Left lobe of liver (tissue), 2 donors: Measurements from ENCODE around the gene NEURL1. TPM values are rescaled to one million over a fixed set of nuclear protein-coding genes. Genes with fewer than 3 reads are reported as not detected.
"Not testable (repeated sequence)": the region's sequence is repeated elsewhere in the genome, so short reads cannot be mapped to it uniquely, and the experiment has no call there.

Source experiments
- ATAC-seq: fragments of 200-7000 bp; cut with Tn5 transposase; one replicate; pipeline ENCODE4 v1.9.1; 2020; ENCODE audit warnings: mild to moderate bottlenecking, moderate library complexity
- DNase-seq: peaks from one replicate; pipeline ENCODE4 v3.0.0-alpha.2; 2020; ENCODE audit warnings: low spot score
- total RNA-seq: library from RNA; stranded (reverse); gene quantifications from one replicate; pipeline ENCODE4 v1.2.1, GENCODE V29; 2021
- donor health status: DM: no; HTN: no; CAD: no; lungs with moderate emphysema.
- donor health status: DM: no; HTN: yes; CAD: no.

Gene NEURL1
- total RNA-seq, 1 donor from 2014 or later = 1.7 TPM

GRCh38 chr10:103493916-103494877, 692 bp downstream of the NEURL1 start:
- ATAC-seq (peak; percentile 38), DNase-seq (no peak)

DNA sequence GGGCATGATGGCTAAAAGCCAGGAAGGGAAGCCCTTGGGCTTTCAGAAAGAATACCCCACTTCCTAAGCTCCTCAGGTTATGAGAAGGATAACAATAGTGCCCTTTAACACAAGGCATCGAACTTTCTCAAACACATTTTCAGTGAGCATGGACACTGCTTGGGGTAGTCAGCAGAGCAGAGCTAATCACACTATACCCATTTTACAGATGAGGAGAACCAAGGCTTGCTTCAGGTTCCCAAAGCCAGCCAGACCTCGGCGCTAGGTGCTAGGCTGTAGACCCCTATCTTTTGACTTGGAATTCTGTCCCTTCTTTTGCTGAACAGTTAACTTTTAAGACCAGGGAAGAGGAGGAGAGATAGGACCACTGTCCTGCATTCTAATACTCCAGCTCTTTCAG, 1.8 kb downstream of the NEURL1 start:
- DNase-seq (no peak), ATAC-seq (no peak)

- DNase-seq (no peak), ATAC-seq (no peak)
Measured at GRCh38 chr10:103497161-103497915, 3.8 kb downstream of the NEURL1 start.

DNA sequence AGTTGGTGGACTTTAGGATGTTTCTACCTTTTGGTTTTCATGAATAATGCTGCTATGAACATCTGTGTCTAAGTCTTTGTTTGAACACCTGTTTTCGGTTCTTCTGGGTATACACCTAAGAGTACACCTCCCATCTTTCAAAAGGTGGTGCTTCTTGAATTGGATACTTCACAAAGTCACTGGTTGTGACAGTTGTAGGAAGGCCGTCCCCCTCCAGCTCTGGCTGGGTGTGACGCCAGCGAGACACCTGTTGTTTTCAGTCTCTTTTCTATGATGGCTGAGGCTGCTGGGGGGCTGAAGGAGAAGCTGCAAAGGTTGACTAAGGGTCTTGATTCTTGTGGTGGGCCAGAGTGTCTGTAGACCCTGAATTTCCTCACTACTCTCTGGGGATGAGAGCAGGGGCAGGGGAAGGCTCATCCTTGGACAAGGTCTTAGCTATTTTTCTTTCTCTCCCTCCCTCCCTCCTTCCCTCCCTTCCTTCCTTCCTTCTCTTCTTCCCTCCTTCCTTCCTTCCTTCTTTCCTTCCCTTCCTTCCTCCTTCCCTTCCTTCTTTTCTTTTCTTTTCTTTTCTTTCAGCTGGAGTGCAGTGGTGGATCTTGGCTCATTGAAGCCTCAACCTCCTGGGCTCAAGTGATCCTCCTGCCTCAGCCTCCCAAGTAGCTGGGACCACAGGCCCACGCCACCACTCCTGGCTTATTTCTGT, 5.6 kb downstream of the NEURL1 start:
- no peak for DNase-seq
- no peak for ATAC-seq

- DNase-seq = no peak
- no peak for ATAC-seq
Measured at GRCh38 chr10:103499881-103500280, 6.4 kb downstream of the NEURL1 start.

- DNase-seq = no peak
Measured at GRCh38 chr10:103500481-103500880, 7.0 kb downstream of the NEURL1 start.

GRCh38 chr10:103501186-103501585, 7.7 kb downstream of the NEURL1 start:
- no peak for DNase-seq

More at GRCh38 chr10:103500481-103500880, 7.0 kb downstream of the NEURL1 start:
- no peak for ATAC-seq

DNA sequence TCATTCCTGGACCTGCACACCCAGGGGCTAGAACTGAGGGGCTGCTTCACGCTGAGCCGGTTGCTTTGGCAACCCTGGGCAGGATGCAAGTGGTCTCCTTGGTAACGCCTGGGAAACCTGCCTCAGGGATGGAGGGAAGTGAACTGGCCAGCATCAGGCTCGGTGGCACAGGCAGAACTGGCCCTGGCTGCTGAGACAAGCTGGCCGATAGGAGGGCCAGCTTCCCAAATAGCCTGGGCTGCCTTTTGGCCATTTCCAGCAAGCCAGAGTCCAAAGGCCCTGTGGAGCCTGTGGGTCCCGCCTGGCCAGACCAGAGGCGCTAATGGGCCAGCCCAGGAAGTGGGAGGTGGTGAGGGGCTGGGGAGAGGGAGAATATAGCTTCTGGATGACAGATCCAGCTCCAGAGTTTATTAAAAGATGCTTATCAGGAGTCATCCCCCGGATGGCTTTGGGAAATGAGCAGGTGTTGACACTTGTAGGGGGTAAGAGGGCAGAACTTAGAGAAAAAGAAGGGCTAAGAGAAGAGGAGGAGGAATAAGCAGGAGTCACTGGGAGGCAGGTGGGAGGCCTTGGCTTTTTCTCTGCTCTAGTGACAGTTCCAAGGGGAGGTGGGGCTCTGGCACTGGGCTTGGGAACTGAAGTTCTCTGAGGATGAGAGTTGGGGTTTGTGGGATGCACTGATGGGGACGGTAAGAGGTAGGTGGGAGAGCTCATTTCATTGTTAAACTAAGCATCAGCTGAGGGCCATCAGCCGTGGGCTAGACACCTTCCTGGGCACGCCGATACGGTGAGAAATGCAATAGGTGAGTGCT, 9.6 kb downstream of the NEURL1 start:
- no peak for DNase-seq

More at GRCh38 chr10:103501186-103501585, 7.7 kb downstream of the NEURL1 start:
- no peak for ATAC-seq

GRCh38 chr10:103503777-103504176, 10.3 kb downstream of the NEURL1 start:
- DNase-seq, ATAC-seq: not testable (repeated sequence)

More for the DNA sequence above, 9.6 kb downstream of the NEURL1 start:
- ATAC-seq = peak; percentile 76

GRCh38 chr10:103504181-103504783, 10.8 kb downstream of the NEURL1 start:
- ATAC-seq (no peak), DNase-seq (no peak)

GRCh38 chr10:103506061-103506460, 12.6 kb downstream of the NEURL1 start:
- DNase-seq (no peak), ATAC-seq (no peak)

DNA sequence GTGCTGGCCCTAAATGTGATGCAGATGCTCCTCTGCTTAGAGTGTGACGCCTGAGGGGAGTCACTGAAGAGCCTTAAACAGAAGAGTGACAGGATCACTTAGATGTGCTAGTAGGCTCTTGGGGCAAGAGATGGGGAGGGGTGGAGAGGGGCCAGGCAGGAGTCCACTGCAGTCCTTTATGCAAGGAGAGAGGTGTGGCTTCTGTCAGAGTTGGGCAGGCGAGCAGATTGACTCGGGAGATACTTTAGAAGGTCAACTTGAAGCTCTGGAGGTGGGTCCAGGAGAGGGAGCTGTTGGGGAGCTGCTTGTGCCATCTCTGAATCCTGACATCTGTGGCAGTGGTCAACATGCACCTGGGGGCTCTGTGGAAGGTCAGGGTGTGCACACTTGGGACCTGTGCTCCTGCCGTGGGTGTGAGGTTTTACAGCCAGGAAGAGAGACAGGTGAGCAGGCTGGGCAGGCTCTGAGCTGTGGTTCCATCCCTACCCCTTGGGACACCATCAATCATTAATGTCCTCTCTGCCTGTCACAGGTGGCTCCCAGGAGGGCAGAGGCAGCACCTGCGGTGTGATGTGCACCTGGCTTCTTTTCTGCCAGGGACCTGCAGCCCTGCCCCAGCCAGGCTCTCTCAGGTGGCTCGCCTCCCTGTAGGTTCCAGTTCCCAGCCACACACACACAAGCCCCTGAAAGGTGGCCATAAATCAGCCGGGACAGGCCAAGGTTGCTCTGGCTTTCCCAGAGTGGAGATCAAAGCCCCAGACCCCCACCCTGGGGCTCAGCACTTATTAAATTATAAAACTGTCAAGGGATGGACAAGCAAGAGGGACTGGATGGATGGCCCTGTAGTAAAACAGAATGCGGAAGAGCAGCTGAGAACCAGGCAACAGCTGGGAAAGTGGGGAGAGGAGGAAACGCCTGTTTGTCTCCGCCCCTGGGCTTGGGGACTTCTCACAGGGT, 14.0 kb downstream of the NEURL1 start:
- DNase-seq (peak; percentile 19), ATAC-seq (no peak)

- DNase-seq (no peak), ATAC-seq (no peak)
Measured at GRCh38 chr10:103510046-103510685, 16.7 kb downstream of the NEURL1 start.

DNA sequence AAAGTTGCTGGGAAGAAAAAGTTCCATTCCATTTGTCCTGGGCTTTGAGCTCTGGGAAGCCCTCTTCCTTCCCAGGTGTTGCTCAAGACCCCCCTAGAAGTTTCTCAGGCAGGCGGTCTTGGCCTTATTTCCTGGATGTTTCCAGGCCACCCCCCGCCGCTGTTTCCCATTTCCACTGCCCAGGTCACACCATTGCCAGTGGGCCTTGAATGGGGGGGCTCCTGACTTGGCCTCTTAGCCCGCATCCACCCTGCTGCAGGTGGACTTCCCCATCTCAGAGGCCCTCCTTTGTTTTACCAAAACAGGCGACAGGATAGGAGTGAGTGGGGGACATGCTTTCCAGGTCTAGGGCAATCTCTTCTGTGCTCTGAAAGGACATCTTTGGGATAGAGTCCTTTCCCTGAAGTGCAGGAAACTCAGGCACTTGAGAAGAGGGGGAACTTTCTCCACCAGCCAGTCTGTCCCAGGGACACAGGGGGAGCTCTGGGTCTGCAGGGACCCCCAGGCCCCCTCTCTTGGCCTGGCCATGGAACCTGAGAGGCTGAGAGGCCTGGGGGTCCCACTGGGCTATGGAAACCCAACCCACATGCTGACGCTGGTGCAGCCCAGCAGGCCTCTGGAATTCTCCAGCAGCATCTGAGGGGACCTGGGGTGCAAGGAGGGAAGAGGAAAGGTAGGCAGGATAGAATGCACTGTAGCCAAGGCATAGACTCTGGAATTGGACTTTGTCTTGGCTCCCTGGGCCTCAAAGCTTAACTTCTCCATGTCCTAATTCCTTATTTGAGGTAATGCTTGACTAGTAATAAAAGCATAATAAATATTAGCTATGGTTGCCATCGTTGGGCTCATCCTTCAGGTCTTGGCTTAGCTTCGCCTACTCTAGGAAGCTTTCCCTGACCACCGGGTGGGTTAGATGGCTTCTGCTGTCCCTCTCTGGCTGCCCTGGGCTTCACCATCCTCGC, 17.6 kb downstream of the NEURL1 start:
- DNase-seq = no peak
- no peak for ATAC-seq

DNA sequence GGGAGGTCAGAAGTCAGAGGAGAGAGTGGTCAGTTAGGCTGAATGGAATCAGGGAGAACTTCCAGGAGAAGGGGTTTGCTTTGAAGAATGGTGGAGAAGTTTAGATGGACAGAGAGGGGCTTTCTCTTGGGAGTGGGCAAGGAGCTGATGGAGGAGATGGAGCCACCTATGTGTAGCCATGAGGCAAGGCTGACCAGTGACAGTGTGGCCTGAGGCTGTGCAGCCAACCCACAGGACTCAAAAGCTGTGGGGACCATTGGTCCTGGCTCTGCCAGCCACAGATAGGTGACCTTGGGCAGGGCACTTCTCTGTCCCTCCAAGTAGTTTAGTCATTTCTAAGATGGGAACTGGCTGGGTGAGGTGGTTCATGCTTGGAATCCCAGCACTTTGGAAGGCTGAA, 18.7 kb downstream of the NEURL1 start:
- DNase-seq (no peak), ATAC-seq (no peak)

- ATAC-seq = no peak
Measured at GRCh38 chr10:103512591-103513379, 19.3 kb downstream of the NEURL1 start.

More at GRCh38 chr10:103512591-103513379, 19.3 kb downstream of the NEURL1 start:
- no peak for DNase-seq
